ENCODE results near the gene SRD5A1. TPM values are rescaled to one million over a fixed set of nuclear protein-coding genes. Genes with fewer than 3 reads are reported as not detected.

SRD5A1 gene
- total RNA-seq, 1 experiment from 2014 or later = 30.4 TPM

DNA sequence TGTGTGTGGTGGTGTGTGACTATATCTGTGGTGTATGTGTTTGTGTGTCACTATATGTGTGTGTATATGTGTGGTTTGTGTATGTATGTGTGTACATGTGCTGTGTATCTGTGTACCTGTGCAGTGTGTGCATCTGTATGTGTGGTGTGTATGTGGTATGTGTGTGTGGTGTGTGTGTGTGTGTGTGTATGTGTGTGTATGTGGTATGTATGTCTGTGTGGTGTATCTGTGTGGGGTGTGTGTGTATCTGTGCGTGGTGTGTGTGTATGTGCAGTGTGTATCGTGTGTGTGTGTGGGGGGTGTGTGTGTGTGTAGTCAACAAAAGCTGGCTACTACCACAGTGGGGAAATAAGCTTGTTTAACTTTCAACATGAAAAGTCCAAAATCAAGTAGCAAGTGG, 48.4 kb downstream of the SRD5A1 start:
- ATAC-seq = no peak
- Histone ChIP-seq H3K9me3 (ENCODE audit: control insufficient read depth, insufficient read depth, low read depth, low read length) (no peaks in the 10 kb centered on the region), H3K4me1 (ENCODE audit: control insufficient read depth, insufficient read depth, low read length) (no peaks in the 10 kb centered on the region), H3K27ac (ENCODE audit: low read length) (no peak overlapping the region), H3K36me3 (ENCODE audit: control insufficient read depth, insufficient read depth, low read length) (no peaks in the 10 kb centered on the region), H3K27me3 (ENCODE audit: control insufficient read depth, insufficient read depth, low read length) (peaks cover 6% of the 10 kb centered on the region), H3K4me3 (ENCODE audit: low read depth in 2 of 2, low read length in 2 of 2) (no peak overlapping the region)
- in situ Hi-C loops (cut with HindIII; ENCODE audit: low pct_unique_long_range_greater_than_20kb, low sequenced_read_pairs) = no loop called here
- BruUV-seq (replicated peaks) = no TSS peak
- POLR2A ChIA-PET = no interaction called here
- TF ChIP-seq POLR2AphosphoS5 (IDR thresholded peaks at IDR 0.05; ENCODE audit: low read depth, low read length) (no peak), REST (IDR thresholded peaks at IDR 0.05; ENCODE audit: insufficient read depth in 1 of 2, low read depth in 2 of 2, low read length in 1 of 2) (no peak), TCF7L2 (IDR thresholded peaks at IDR 0.05; ENCODE audit: low read depth, low read length) (no peak), SIN3A (IDR thresholded peaks at IDR 0.05; ENCODE audit: borderline replicate concordance, insufficient read depth, low read depth, low read length) (no peak)
- TF ChIP-seq, protein P1, sequence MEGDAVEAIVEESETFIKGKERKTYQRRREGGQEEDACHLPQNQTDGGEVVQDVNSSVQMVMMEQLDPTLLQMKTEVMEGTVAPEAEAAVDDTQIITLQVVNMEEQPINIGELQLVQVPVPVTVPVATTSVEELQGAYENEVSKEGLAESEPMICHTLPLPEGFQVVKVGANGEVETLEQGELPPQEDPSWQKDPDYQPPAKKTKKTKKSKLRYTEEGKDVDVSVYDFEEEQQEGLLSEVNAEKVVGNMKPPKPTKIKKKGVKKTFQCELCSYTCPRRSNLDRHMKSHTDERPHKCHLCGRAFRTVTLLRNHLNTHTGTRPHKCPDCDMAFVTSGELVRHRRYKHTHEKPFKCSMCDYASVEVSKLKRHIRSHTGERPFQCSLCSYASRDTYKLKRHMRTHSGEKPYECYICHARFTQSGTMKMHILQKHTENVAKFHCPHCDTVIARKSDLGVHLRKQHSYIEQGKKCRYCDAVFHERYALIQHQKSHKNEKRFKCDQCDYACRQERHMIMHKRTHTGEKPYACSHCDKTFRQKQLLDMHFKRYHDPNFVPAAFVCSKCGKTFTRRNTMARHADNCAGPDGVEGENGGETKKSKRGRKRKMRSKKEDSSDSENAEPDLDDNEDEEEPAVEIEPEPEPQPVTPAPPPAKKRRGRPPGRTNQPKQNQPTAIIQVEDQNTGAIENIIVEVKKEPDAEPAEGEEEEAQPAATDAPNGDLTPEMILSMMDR (IDR thresholded peaks at IDR 0.05) = no peak
- no peak for DNase-seq (ENCODE audit: low read depth, low spot score)
- intact Hi-C loops (cut with micrococcal nuclease; ENCODE audit: unreplicated experiment) = no loop called here
- CTCF ChIA-PET = interaction anchor here (0.7 kb wide), 1 partner anchor 15 kb away, joined by 17 read pairs; no protein-coding TSS in a partner anchor

GRCh38 chr5:6682239-6682638, 49.0 kb downstream of the SRD5A1 start:
- TF ChIP-seq POLR2AphosphoS5 (IDR thresholded peaks at IDR 0.05; ENCODE audit: low read depth, low read length) (no peak), REST (IDR thresholded peaks at IDR 0.05; ENCODE audit: insufficient read depth in 1 of 2, low read depth in 2 of 2, low read length in 1 of 2) (no peak), SIN3A (IDR thresholded peaks at IDR 0.05; ENCODE audit: borderline replicate concordance, insufficient read depth, low read depth, low read length) (no peak), TCF7L2 (IDR thresholded peaks at IDR 0.05; ENCODE audit: low read depth, low read length) (no peak)
- TF ChIP-seq, protein P1 (IDR thresholded peaks at IDR 0.05) = no peak
- Histone ChIP-seq H3K27me3 (ENCODE audit: control insufficient read depth, insufficient read depth, low read length) (peaks cover 8% of the 10 kb centered on the region), H3K4me3 (ENCODE audit: low read depth in 2 of 2, low read length in 2 of 2) (no peak overlapping the region), H3K27ac (ENCODE audit: low read length) (no peak overlapping the region), H3K36me3 (ENCODE audit: control insufficient read depth, insufficient read depth, low read length) (no peaks in the 10 kb centered on the region), H3K4me1 (ENCODE audit: control insufficient read depth, insufficient read depth, low read length) (no peaks in the 10 kb centered on the region), H3K9me3 (ENCODE audit: control insufficient read depth, insufficient read depth, low read depth, low read length) (no peaks in the 10 kb centered on the region)
- DNase-seq (ENCODE audit: low read depth, low spot score) (no peak), ATAC-seq (no peak)
- ChIA-PET CTCF (no interaction called here), POLR2A (no interaction called here)
- intact Hi-C loops (cut with micrococcal nuclease; ENCODE audit: unreplicated experiment) = no loop called here
- in situ Hi-C loops (cut with HindIII; ENCODE audit: low pct_unique_long_range_greater_than_20kb, low sequenced_read_pairs) = no loop called here
- no TSS peak for BruUV-seq (replicated peaks)

All from Panc1 (cell line).